GM12878 (cell line): ENCODE results near the gene ZNF668. TPM values are rescaled to one million over a fixed set of nuclear protein-coding genes. Genes with fewer than 3 reads are reported as not detected.

Experiments used
- ATAC-seq: fragments of 200-7000 bp; cut with Tn5 transposase; 3 replicates; pipeline ENCODE4 v1.9.1; 2020; ENCODE audit warnings: mild to moderate bottlenecking, moderate library complexity
- BruUV-seq: library from RNA; stranded (reverse); fragments of 400-500 nt; replicated peaks from 2 replicates; lab custom pipeline; 2021; lab: Mats Ljungman, UMichigan
- CTCF ChIA-PET: fragments of 300-600 bp; sonication (Branson Sonifier 250); formaldehyde crosslinking; extraction: SDS; loops from one replicate; lab custom pipeline; 2021; ENCODE audit warnings: inconsistent platforms; lab: Yijun Ruan, JAX
- POLR2A ChIA-PET: fragments of 350-600 bp; formaldehyde crosslinking; extraction: SDS; loops from one replicate; lab custom pipeline; 2021; ENCODE audit warnings: inconsistent platforms; lab: Charles Lee
- RAD21 ChIA-PET: fragments of 300-600 bp; sonication (Branson Sonifier 250); formaldehyde crosslinking; loops from one replicate; lab custom pipeline; 2023; ENCODE audit warnings: antibody characterized with exemption; ENCODE audit not compliant: unreplicated experiment; lab: Charles Lee
- SMC1A ChIA-PET: fragments of 300-600 bp; sonication (Branson Sonifier 250); formaldehyde crosslinking; loops from one replicate; lab custom pipeline; 2023; ENCODE audit not compliant: unreplicated experiment, uncharacterized antibody; lab: Charles Lee
- DNase-seq: peaks from one replicate; pipeline ENCODE4 v3.0.0-alpha.2; 2011; ENCODE audit warnings: low read depth, low spot score
- FAIRE-seq: peaks from 3 replicates; lab custom pipeline; 2011; peaks lifted over from hg19 to GRCh38; lab: Jason Lieb, UNC
- H2AFZ ChIP-seq: 2 replicates; pipeline ENCODE4 v1.6.0; 2011; ENCODE audit warnings: low read depth, low read length, control low read depth; ENCODE audit not compliant: control insufficient read depth
- H3K27ac ChIP-seq: 2 replicates; pipeline ENCODE4 v1.5.1; 2011; ENCODE audit warnings: control low read depth; ENCODE audit not compliant: control insufficient read depth, insufficient read depth
- H3K27me3 ChIP-seq, 2 experiments: replicated peaks in 1 of 2; 2 replicates each; pipeline versions ENCODE4 v1.6.0 to v1.6.1; 2011; ENCODE audit warnings: low read length in 1 of 2; ENCODE audit not compliant: control insufficient read depth in 2 of 2, insufficient read depth in 2 of 2
- H3K36me3 ChIP-seq, 2 experiments: 2 replicates each; pipeline ENCODE4 v1.5.1; 2011; ENCODE audit warnings: low read length in 1 of 2; ENCODE audit not compliant: control insufficient read depth in 2 of 2, insufficient read depth in 2 of 2
- H3K4me1 ChIP-seq: 2 replicates; pipeline ENCODE4 v1.6.1; 2011; ENCODE audit warnings: mild to moderate bottlenecking, low read length, moderate library complexity, mixed read lengths; ENCODE audit not compliant: control insufficient read depth, insufficient read depth
- H3K4me2 ChIP-seq: 2 replicates; pipeline ENCODE4 v1.6.0; 2011; ENCODE audit warnings: control low read depth; ENCODE audit not compliant: control insufficient read depth, insufficient read depth
- H3K4me3 ChIP-seq: fragments of 200-600 bp; sonication (generic); 2 replicates; pipeline ENCODE4 v1.5.1; 2016
- H3K79me2 ChIP-seq: 2 replicates; pipeline ENCODE4 v1.6.0; 2011; ENCODE audit warnings: low read length; ENCODE audit not compliant: control insufficient read depth, insufficient read depth
- H3K9ac ChIP-seq: 2 replicates; pipeline ENCODE4 v1.8.0; 2011; ENCODE audit warnings: low read length, control low read depth, mixed read lengths; ENCODE audit not compliant: control insufficient read depth, insufficient read depth
- H3K9me3 ChIP-seq: replicated peaks from 3 replicates; pipeline ENCODE4 v1.5.1; 2011; ENCODE audit warnings: mild to moderate bottlenecking, low read length; ENCODE audit not compliant: control insufficient read depth, insufficient read depth
- H4K20me1 ChIP-seq: 2 replicates; pipeline ENCODE4 v1.6.0; 2011; ENCODE audit not compliant: control insufficient read depth, insufficient read depth
- ATF7 ChIP-seq: fragments of 450-650 bp; IDR thresholded peaks from 2 replicates; pipeline ENCODE4 v1.6.1; 2016; ENCODE audit warnings: low read depth, mild to moderate bottlenecking
- BRCA1 ChIP-seq: IDR thresholded peaks from 2 replicates; pipeline ENCODE4 v1.6.1; 2011; ENCODE audit warnings: low read depth, low read length, improper control_type of control experiment
- CBX3 ChIP-seq: fragments of 200-600 bp; sonication (generic); IDR thresholded peaks from 2 replicates; pipeline ENCODE4 v1.6.1; 2016; ENCODE audit warnings: low read depth, borderline replicate concordance
- CHD4 ChIP-seq: fragments of 200-600 bp; sonication (generic); IDR thresholded peaks from 2 replicates; pipeline ENCODE4 v1.6.1; 2016; ENCODE audit warnings: mild to moderate bottlenecking
- EGR1 ChIP-seq, 2 experiments: IDR thresholded peaks; 1 replicate in 1 of 2; 2 replicates in 1 of 2; pipeline ENCODE4 v1.6.1; 2011 to 2012; ENCODE audit warnings: low read depth in 2 of 2, low read length in 2 of 2, borderline replicate concordance in 1 of 2, mild to moderate bottlenecking in 1 of 2, moderate library complexity in 1 of 2
- FOS ChIP-seq: IDR thresholded peaks from 3 replicates; pipeline ENCODE4 v1.6.1; 2011; ENCODE audit warnings: borderline replicate concordance; ENCODE audit not compliant: insufficient read length; ENCODE audit errors: extremely low read depth
- GABPA ChIP-seq: IDR thresholded peaks from 2 replicates; pipeline ENCODE4 v1.6.1; 2014; ENCODE audit warnings: antibody characterized with exemption, low read depth, mild to moderate bottlenecking, inconsistent platforms
- NFIC ChIP-seq: IDR thresholded peaks from 2 replicates; pipeline ENCODE4 v1.6.1; 2012; ENCODE audit warnings: low read depth, mild to moderate bottlenecking, inconsistent platforms, low read length, moderate library complexity
- ZNF622 ChIP-seq: fragments of 450-650 bp; IDR thresholded peaks from 2 replicates; pipeline ENCODE4 v1.6.1; 2017; ENCODE audit warnings: mild to moderate bottlenecking, inconsistent platforms
- WGBS: methylation state at CpG from one replicate; pipeline ENCODE4 v1.1.6; 2016; ENCODE audit warnings: low lambda C conversion rate; ENCODE audit not compliant: insufficient replicate concordance, insufficient coverage; ENCODE audit errors: missing lambda C conversion rate; 5-methylcytosine and 5-hydroxymethylcytosine counted together
- in situ Hi-C: fragments of 300-500 bp; cut with MboI; formaldehyde crosslinking; loops from 9 replicates; pipeline ENCODE4 v1.14.3; 2018; ENCODE audit warnings: mixed read lengths
- intact Hi-C: fragments of 100-400 bp; cut with micrococcal nuclease; formaldehyde crosslinking; loops from one replicate; pipeline ENCODE4 v1.14.2; 2022; ENCODE audit not compliant: unreplicated experiment
- polyA plus RNA-seq, 11 experiments: library from polyadenylated mRNA; depleted of rRNA in 4 of 11; unstranded in 6 of 11; stranded (reverse) in 5 of 11; fragments of >200 nt; fragmentation: Nextera tagmentation in 4 of 11; fragmentation: Illumina TruSeq in 1 of 11; extraction: Ambion mirVana in 4 of 11; extraction: Trizol in 1 of 11; gene quantifications; 1 replicate in 1 of 11; 2 replicates in 10 of 11; pipeline versions ENCODE4 v1.2.1 to v1.2.3, GENCODE V29; 2011 to 2016; ENCODE audit warnings: inconsistent platforms in 2 of 11, missing spikeins in 2 of 11, low read depth in 1 of 11
- total RNA-seq, 4 experiments: library from RNA; depleted of rRNA in 3 of 4; stranded (reverse); fragments of >200 nt in 3 of 4; fragmentation: Illumina TruSeq in 1 of 4; extraction: Trizol in 1 of 4; gene quantifications; 2 replicates each; pipeline versions ENCODE4 v1.2.1 to v1.2.3, GENCODE V29; 2013 to 2021
- TF ChIP-seq, protein P1 (sequence below): fragments of 450-650 bp; formaldehyde crosslinking; IDR thresholded peaks from 2 replicates; pipeline ENCODE4 v1.5.0; 2022; ENCODE audit warnings: mild to moderate bottlenecking, missing genetic modification characterization
- TF ChIP-seq, protein P2 (sequence below): fragments of 450-650 bp; IDR thresholded peaks from 2 replicates; pipeline ENCODE4 v1.6.1; 2017; ENCODE audit warnings: low read depth, mild to moderate bottlenecking, moderate library complexity
- TF ChIP-seq, protein P3 (sequence below): IDR thresholded peaks from 2 replicates; pipeline ENCODE4 v1.6.1; 2012; ENCODE audit warnings: low read length, inconsistent platforms
- TF ChIP-seq, protein P4 (sequence below): fragments of 150-350 bp; IDR thresholded peaks from 2 replicates; pipeline ENCODE4 v1.6.1; 2014; ENCODE audit warnings: mild to moderate bottlenecking, low read depth, low read length
- TF ChIP-seq, protein P5 (sequence below), 3 experiments: IDR thresholded peaks in 2 of 3; conservative IDR thresholded peaks in 1 of 3; 2 replicates each; pipeline ENCODE4 v1.5.1; 2011; ENCODE audit warnings: low read depth in 3 of 3, low read length in 3 of 3, mild to moderate bottlenecking in 3 of 3, control low read depth in 2 of 3, moderate library complexity in 2 of 3, inconsistent platforms in 1 of 3, mixed read lengths in 1 of 3; ENCODE audit not compliant: control insufficient read depth in 2 of 3, insufficient read depth in 1 of 3; ENCODE audit errors: extremely low read depth in 1 of 3

Gene ZNF668
- total and polyA plus RNA-seq, 10 of the 15 experiments (the other 5 are each of a cell fraction or from before 2014, with no cell fraction given): 0.05 to 20.7 (median 10.0) TPM; not detected in 1

DNA sequence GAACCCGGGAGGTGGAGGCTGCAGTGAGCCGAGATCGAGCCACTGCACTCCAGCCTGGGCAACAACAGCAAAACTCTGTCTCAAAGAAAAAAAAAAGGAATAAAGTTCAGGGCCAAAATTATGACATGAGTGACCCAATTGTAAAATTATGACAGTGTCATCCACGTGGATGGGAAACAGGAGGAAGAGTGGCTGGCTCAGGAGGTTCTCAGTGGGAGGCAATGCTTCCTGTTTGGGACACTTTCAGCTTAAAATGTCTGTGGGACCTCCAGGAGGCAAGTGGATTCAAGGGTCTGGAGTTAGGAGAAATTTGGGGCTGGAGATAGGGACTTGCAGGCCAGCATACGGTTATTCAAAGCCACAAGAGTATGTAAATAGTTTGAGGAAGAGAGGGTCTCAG, 48.7 kb downstream of the ZNF668 start:
- H3K4me1 ChIP-seq: no peaks in the 10 kb centered on the region
- no peaks in the 10 kb centered on the region for H3K79me2 ChIP-seq
- TF ChIP-seq ATF7: no peak
- TF ChIP-seq, protein P1, sequence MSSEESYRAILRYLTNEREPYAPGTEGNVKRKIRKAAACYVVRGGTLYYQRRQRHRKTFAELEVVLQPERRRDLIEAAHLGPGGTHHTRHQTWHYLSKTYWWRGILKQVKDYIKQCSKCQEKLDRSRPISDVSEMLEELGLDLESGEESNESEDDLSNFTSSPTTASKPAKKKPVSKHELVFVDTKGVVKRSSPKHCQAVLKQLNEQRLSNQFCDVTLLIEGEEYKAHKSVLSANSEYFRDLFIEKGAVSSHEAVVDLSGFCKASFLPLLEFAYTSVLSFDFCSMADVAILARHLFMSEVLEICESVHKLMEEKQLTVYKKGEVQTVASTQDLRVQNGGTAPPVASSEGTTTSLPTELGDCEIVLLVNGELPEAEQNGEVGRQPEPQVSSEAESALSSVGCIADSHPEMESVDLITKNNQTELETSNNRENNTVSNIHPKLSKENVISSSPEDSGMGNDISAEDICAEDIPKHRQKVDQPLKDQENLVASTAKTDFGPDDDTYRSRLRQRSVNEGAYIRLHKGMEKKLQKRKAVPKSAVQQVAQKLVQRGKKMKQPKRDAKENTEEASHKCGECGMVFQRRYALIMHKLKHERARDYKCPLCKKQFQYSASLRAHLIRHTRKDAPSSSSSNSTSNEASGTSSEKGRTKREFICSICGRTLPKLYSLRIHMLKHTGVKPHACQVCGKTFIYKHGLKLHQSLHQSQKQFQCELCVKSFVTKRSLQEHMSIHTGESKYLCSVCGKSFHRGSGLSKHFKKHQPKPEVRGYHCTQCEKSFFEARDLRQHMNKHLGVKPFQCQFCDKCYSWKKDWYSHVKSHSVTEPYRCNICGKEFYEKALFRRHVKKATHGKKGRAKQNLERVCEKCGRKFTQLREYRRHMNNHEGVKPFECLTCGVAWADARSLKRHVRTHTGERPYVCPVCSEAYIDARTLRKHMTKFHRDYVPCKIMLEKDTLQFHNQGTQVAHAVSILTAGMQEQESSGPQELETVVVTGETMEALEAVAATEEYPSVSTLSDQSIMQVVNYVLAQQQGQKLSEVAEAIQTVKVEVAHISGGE (CRISPR knock-in tag): no peak
- TF ChIP-seq, protein P2, sequence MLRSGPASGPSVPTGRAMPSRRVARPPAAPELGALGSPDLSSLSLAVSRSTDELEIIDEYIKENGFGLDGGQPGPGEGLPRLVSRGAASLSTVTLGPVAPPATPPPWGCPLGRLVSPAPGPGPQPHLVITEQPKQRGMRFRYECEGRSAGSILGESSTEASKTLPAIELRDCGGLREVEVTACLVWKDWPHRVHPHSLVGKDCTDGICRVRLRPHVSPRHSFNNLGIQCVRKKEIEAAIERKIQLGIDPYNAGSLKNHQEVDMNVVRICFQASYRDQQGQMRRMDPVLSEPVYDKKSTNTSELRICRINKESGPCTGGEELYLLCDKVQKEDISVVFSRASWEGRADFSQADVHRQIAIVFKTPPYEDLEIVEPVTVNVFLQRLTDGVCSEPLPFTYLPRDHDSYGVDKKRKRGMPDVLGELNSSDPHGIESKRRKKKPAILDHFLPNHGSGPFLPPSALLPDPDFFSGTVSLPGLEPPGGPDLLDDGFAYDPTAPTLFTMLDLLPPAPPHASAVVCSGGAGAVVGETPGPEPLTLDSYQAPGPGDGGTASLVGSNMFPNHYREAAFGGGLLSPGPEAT: no peak
- no peak for TF ChIP-seq NFIC
- TF ChIP-seq, protein P3, sequence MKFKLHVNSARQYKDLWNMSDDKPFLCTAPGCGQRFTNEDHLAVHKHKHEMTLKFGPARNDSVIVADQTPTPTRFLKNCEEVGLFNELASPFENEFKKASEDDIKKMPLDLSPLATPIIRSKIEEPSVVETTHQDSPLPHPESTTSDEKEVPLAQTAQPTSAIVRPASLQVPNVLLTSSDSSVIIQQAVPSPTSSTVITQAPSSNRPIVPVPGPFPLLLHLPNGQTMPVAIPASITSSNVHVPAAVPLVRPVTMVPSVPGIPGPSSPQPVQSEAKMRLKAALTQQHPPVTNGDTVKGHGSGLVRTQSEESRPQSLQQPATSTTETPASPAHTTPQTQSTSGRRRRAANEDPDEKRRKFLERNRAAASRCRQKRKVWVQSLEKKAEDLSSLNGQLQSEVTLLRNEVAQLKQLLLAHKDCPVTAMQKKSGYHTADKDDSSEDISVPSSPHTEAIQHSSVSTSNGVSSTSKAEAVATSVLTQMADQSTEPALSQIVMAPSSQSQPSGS: no peak
- TF ChIP-seq, protein P4, sequence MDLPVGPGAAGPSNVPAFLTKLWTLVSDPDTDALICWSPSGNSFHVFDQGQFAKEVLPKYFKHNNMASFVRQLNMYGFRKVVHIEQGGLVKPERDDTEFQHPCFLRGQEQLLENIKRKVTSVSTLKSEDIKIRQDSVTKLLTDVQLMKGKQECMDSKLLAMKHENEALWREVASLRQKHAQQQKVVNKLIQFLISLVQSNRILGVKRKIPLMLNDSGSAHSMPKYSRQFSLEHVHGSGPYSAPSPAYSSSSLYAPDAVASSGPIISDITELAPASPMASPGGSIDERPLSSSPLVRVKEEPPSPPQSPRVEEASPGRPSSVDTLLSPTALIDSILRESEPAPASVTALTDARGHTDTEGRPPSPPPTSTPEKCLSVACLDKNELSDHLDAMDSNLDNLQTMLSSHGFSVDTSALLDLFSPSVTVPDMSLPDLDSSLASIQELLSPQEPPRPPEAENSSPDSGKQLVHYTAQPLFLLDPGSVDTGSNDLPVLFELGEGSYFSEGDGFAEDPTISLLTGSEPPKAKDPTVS: no peak
- no peak for TF ChIP-seq GABPA
- TF ChIP-seq BRCA1: no peak
- TF ChIP-seq CBX3: no peak
- TF ChIP-seq ZNF622: no peak
- TF ChIP-seq, protein P5, sequence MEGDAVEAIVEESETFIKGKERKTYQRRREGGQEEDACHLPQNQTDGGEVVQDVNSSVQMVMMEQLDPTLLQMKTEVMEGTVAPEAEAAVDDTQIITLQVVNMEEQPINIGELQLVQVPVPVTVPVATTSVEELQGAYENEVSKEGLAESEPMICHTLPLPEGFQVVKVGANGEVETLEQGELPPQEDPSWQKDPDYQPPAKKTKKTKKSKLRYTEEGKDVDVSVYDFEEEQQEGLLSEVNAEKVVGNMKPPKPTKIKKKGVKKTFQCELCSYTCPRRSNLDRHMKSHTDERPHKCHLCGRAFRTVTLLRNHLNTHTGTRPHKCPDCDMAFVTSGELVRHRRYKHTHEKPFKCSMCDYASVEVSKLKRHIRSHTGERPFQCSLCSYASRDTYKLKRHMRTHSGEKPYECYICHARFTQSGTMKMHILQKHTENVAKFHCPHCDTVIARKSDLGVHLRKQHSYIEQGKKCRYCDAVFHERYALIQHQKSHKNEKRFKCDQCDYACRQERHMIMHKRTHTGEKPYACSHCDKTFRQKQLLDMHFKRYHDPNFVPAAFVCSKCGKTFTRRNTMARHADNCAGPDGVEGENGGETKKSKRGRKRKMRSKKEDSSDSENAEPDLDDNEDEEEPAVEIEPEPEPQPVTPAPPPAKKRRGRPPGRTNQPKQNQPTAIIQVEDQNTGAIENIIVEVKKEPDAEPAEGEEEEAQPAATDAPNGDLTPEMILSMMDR (IDR thresholded peaks at IDR 0.05 in 2 of 3, conservative IDR thresholded peaks at IDR 0.05 in 1 of 3; ENCODE audit: control insufficient read depth in 2 of 3, extremely low read depth in 1 of 3, insufficient read depth in 1 of 3, low read depth in 3 of 3, low read length in 3 of 3): no peak
- no peak for TF ChIP-seq EGR1 (IDR thresholded peaks at IDR 0.05; ENCODE audit: borderline replicate concordance in 1 of 2, low read depth in 2 of 2, low read length in 2 of 2)
- no peak for TF ChIP-seq FOS
- TF ChIP-seq CHD4: no peak
- no peak overlapping the region for H3K9ac ChIP-seq
- CTCF ChIA-PET: no interaction called here
- intact Hi-C loops: no loop called here
- WGBS: 42% methylated on average over 5 of the region's 5 CpGs
- FAIRE-seq (no peak), ATAC-seq (no peak), DNase-seq (no peak)
- no peak overlapping the region for H2AFZ ChIP-seq
- no peaks in the 10 kb centered on the region for H4K20me1 ChIP-seq
- H3K27ac ChIP-seq: no peak overlapping the region
- RAD21 ChIA-PET: interaction anchor here (0.7 kb wide), 1 partner anchor 13 kb away, joined by 3 read pairs; no protein-coding TSS in a partner anchor
- no peaks in the 10 kb centered on the region for H3K36me3 ChIP-seq
- no peaks in the 10 kb centered on the region for H3K9me3 ChIP-seq
- no peaks in the 10 kb centered on the region for H3K27me3 ChIP-seq
- POLR2A ChIA-PET: no interaction called here
- SMC1A ChIA-PET: interaction anchor here (0.6 kb wide), 1 partner anchor 25 kb away, joined by 3 read pairs; no protein-coding TSS in a partner anchor
- in situ Hi-C loops: no loop called here
- no peak overlapping the region for H3K4me2 ChIP-seq
- H3K4me3 ChIP-seq: no peak overlapping the region
- no TSS peak for BruUV-seq
